Measurements from ENCODE around the gene KIF6.
"Not testable (repeated sequence)": the region's sequence is repeated elsewhere in the genome, so short reads cannot be mapped to it uniquely, and the experiment has no call there.

KIF6 gene

GRCh38 chr6:39685489-39685826, 39.8 kb downstream of the KIF6 start:
- no peak overlapping the region for H3K4me3 ChIP-seq (replicated peaks in 1 of 2; ENCODE audit: low read depth in 2 of 2, low read length in 2 of 2)
- no peak for TF ChIP-seq CTCF (IDR thresholded peaks at IDR 0.05; ENCODE audit: low read depth, low read length)
- no peak for DNase-seq (ENCODE audit: low read depth in 2 of 2)

- H3K4me3 ChIP-seq (replicated peaks in 1 of 2; ENCODE audit: low read depth in 2 of 2, low read length in 2 of 2): no peak overlapping the region
- no peak for TF ChIP-seq CTCF (IDR thresholded peaks at IDR 0.05; ENCODE audit: low read depth, low read length)
- DNase-seq (ENCODE audit: low read depth in 2 of 2): peak in 1 of 2 donors; percentile 22
Observed at GRCh38 chr6:39684790-39685488, 40.3 kb downstream of the KIF6 start.

GRCh38 chr6:39681674-39682121, 43.5 kb downstream of the KIF6 start:
- H3K4me3 ChIP-seq (replicated peaks in 1 of 2; ENCODE audit: low read depth in 2 of 2, low read length in 2 of 2): no peak overlapping the region
- TF ChIP-seq CTCF (IDR thresholded peaks at IDR 0.05; ENCODE audit: low read depth, low read length): no peak
- DNase-seq (ENCODE audit: low read depth in 2 of 2): peak in 1 of 2 donors; percentile 35

- DNase-seq (ENCODE audit: low read depth in 2 of 2): no peak
- TF ChIP-seq CTCF (IDR thresholded peaks at IDR 0.05; ENCODE audit: low read depth, low read length): no peak
Observed at GRCh38 chr6:39678914-39679313, 46.3 kb downstream of the KIF6 start.

GRCh38 chr6:39677318-39677717, 47.9 kb downstream of the KIF6 start:
- not testable (repeated sequence) for DNase-seq (ENCODE audit: low read depth in 2 of 2); H3K4me3 ChIP-seq (replicated peaks in 1 of 2; ENCODE audit: low read depth in 2 of 2, low read length in 2 of 2)

More at GRCh38 chr6:39678914-39679313, 46.3 kb downstream of the KIF6 start:
- no peak overlapping the region for H3K4me3 ChIP-seq (replicated peaks in 1 of 2; ENCODE audit: low read depth in 2 of 2, low read length in 2 of 2)

GRCh38 chr6:39670519-39670918, 54.7 kb downstream of the KIF6 start:
- H3K4me3 ChIP-seq (replicated peaks in 1 of 2; ENCODE audit: low read depth in 2 of 2, low read length in 2 of 2): no peak overlapping the region
- DNase-seq (ENCODE audit: low read depth in 2 of 2): no peak
- TF ChIP-seq CTCF (IDR thresholded peaks at IDR 0.05; ENCODE audit: low read depth, low read length): no peak

- no peak overlapping the region for H3K4me3 ChIP-seq (replicated peaks in 1 of 2; ENCODE audit: low read depth in 2 of 2, low read length in 2 of 2)
- DNase-seq (ENCODE audit: low read depth in 2 of 2): no peak
- no peak for TF ChIP-seq CTCF (IDR thresholded peaks at IDR 0.05; ENCODE audit: low read depth, low read length)
Observed at GRCh38 chr6:39669973-39670342, 55.2 kb downstream of the KIF6 start.

Measured in cardiac fibroblast (primary cell).